HG02571 (cell line): ENCODE data around the gene SLC12A7.
"Not testable (repeated sequence)": the region's sequence is repeated elsewhere in the genome, so short reads cannot be mapped to it uniquely, and the experiment has no call there.

Experiments used
- ATAC-seq: cut with Tn5 transposase; IDR thresholded peaks from one replicate; pipeline ENCODE4 v1.9.1; 2021; ENCODE audit warnings: mild to moderate bottlenecking, moderate library complexity; ENCODE audit not compliant: unreplicated experiment

SLC12A7 gene

GRCh38 chr5:1027631-1028441 is 84.0 kb downstream of the SLC12A7 start:
- no peak for ATAC-seq

- ATAC-seq, result no peak
Measured at GRCh38 chr5:1026700-1027621, 84.9 kb downstream of the SLC12A7 start.

GRCh38 chr5:1021969-1022336 is 89.9 kb downstream of the SLC12A7 start:
- not testable (repeated sequence) for ATAC-seq

GRCh38 chr5:1021136-1021968 is 90.5 kb downstream of the SLC12A7 start:
- no peak for ATAC-seq

GRCh38 chr5:1020452-1020961 is 91.4 kb downstream of the SLC12A7 start:
- no peak for ATAC-seq

GRCh38 chr5:1019001-1019905 is 92.6 kb downstream of the SLC12A7 start:
- no peak for ATAC-seq

GRCh38 chr5:1018596-1018995 is 93.3 kb downstream of the SLC12A7 start:
- ATAC-seq, result no peak

- no peak for ATAC-seq
Measured at GRCh38 chr5:1017691-1018455, 94.0 kb downstream of the SLC12A7 start.

- no peak for ATAC-seq
Measured at GRCh38 chr5:1017056-1017455, 94.8 kb downstream of the SLC12A7 start.

- ATAC-seq, result no peak
Measured at GRCh38 chr5:1016476-1016875, 95.4 kb downstream of the SLC12A7 start.

- no peak for ATAC-seq
Measured at GRCh38 chr5:1016036-1016435, 95.8 kb downstream of the SLC12A7 start.

- ATAC-seq, result no peak
Measured at GRCh38 chr5:1015507-1015906, 96.4 kb downstream of the SLC12A7 start.

GRCh38 chr5:1014781-1015221 is 97.1 kb downstream of the SLC12A7 start:
- no peak for ATAC-seq

- no peak for ATAC-seq
Measured at GRCh38 chr5:1014346-1014745, 97.5 kb downstream of the SLC12A7 start.

GRCh38 chr5:1013948-1014301 is 97.9 kb downstream of the SLC12A7 start:
- ATAC-seq, result no peak

GRCh38 chr5:1013238-1013947 is 98.5 kb downstream of the SLC12A7 start:
- no peak for ATAC-seq

GRCh38 chr5:1012900-1013237 is 99.0 kb downstream of the SLC12A7 start:
- ATAC-seq, result no peak

- no peak for ATAC-seq
Measured at GRCh38 chr5:1012313-1012841, 99.5 kb downstream of the SLC12A7 start.
